Upper lobe of left lung (tissue), 6 donors: ENCODE data around the gene ZNF221. TPM values are rescaled to one million over a fixed set of nuclear protein-coding genes. Genes with fewer than 3 reads are reported as not detected.

Experiments
- ATAC-seq, 2 donors: fragments of 200-7000 bp; cut with Tn5 transposase; one replicate each; pipeline ENCODE4 v1.9.1; 2022; ENCODE audit warnings: mild to moderate bottlenecking in 2 of 2, moderate library complexity in 2 of 2; ENCODE audit not compliant: low FRiP score in 2 of 2
- DNase-seq, 2 donors: peaks; one replicate each; pipeline ENCODE4 v3.0.0-alpha.2; 2019 to 2020
- H3K27ac ChIP-seq, 4 donors: fragments of 200-600 bp; sonication (generic); one replicate each; pipeline ENCODE4 v1.5.1; 2016 to 2019
- H3K27me3 ChIP-seq, 4 donors: fragments of 200-600 bp; sonication (generic); one replicate each; pipeline ENCODE4 v1.5.1; 2017 to 2019
- H3K36me3 ChIP-seq, 4 donors: fragments of 200-600 bp; sonication (generic); one replicate each; pipeline ENCODE4 v1.5.1; 2016 to 2019
- H3K4me1 ChIP-seq, 4 donors: fragments of 200-600 bp; sonication (generic); one replicate each; pipeline ENCODE4 v1.5.1; 2018 to 2019
- H3K4me3 ChIP-seq, 4 donors: fragments of 200-600 bp; sonication (generic); one replicate each; pipeline ENCODE4 v1.5.1; 2017 to 2019; ENCODE audit warnings: mild to moderate bottlenecking in 2 of 4, moderate library complexity in 1 of 4
- H3K9me3 ChIP-seq, 4 donors: fragments of 200-600 bp; sonication (generic); one replicate each; pipeline ENCODE4 v1.5.1; 2018 to 2019
- CTCF ChIP-seq, 6 experiments: fragments of 450-650 bp in 4 of 6; fragments of 200-600 bp in 2 of 6; sonication (generic) in 2 of 6; IDR thresholded peaks; one replicate each; pipeline ENCODE4 v1.5.1; 2016 to 2019; ENCODE audit warnings: antibody characterized with exemption in 6 of 6
- EP300 ChIP-seq, 4 donors: sonication (generic); formaldehyde crosslinking; IDR thresholded peaks; one replicate each; pipeline ENCODE4 v1.5.1; 2017; ENCODE audit warnings: antibody characterized with exemption in 4 of 4, control low read depth in 2 of 4
- POLR2A ChIP-seq, 4 donors: fragments of 450-650 bp; IDR thresholded peaks; one replicate each; pipeline ENCODE4 v1.5.1; 2016 to 2017; ENCODE audit warnings: antibody characterized with exemption in 4 of 4, mild to moderate bottlenecking in 2 of 4
- POLR2AphosphoS5 ChIP-seq, 2 donors: sonication (generic); formaldehyde crosslinking; IDR thresholded peaks; one replicate each; pipeline ENCODE4 v1.5.1; 2017; ENCODE audit warnings: antibody characterized with exemption in 2 of 2
- WGBS, 2 donors: methylation state at CpG; one replicate each; pipeline ENCODE4 v1.1.5; 2017 to 2018; 5-methylcytosine and 5-hydroxymethylcytosine counted together
- total RNA-seq, 6 donors: library from RNA; depleted of rRNA in 4 of 6; stranded (reverse); fragments of >200 nt in 4 of 6; gene quantifications; one replicate each; pipeline versions ENCODE4 v1.1.0 to v1.2.1, GENCODE V29; 2016 to 2021
- donor health status: DM: no; HTN: no; CAD: no; lungs with moderate emphysema.
- donor health status: DM: no; HTN: yes; CAD: no; lungs with severe emphysema.

The ZNF221 gene
- total RNA-seq, 6 donors from 2014 or later, result 1.4 to 16.8 (median 3.5) TPM

DNA sequence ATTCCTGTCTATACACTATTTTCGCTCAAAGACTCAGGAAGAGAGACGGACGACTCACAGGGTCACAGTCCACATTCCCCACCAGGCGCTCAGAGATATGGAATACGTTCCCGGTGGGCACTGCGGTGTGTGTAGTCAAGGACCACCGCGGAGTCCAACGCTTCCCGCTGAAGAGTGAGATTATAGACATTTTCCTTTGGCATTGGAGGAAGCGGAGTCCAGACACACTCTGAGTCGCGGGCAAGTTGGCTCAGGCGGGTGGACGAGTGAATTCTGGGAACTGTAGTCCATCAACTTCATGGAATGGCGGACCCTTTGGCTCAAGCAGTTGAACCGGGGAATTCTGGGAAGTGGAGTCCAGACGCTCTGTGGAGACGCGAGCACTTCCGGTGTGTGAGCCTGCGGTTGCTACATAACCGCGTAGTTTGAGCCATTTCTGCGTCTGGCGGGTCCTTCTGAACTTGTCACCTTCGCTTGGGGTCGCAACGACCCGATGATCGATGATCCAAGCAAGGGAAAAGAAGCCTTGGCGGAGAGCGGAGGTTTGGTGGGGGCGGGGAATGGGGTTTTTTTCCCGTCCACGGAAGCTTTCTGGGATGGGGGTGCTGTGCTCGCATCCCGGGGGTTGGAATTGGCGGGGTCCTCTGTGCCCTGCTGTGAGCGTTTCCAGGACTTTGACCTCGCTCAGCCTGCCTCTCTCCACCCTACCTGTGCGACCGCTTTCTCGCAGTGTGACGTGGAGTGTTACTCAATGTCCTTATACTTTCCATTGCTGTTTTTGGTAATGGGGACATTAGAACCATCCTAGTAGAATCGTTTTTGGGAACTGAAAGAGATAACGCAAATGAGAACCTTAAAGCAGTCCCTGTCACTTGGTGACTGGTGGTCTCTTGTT lies 51.8 kb downstream of the ZNF221 start, which contains the start of gene ZNF230:
Gene ZNF230 (plus strand): TSS at position 392 of the 895 bp plus-strand sequence. CDS start 4,122 bp downstream, outside the sequence.
- WGBS, 2 donors, result 0 to 1% methylated on average over 29 to 48 of the region's 48 CpGs
- peaks cover 10 to 16% (median 12%) of the 10 kb centered on the region in 4 donors for H3K4me1 ChIP-seq
- peak within 1 kb of the TSS; percentile 70 to 90 (median 87) for H3K27ac ChIP-seq
- H3K27me3 ChIP-seq, result no peaks in the 10 kb centered on the region
- DNase-seq (peak; percentile 24 to 96), ATAC-seq (peak; percentile 99 to 100)
- TF ChIP-seq POLR2A (IDR thresholded peaks at IDR 0.05), result peak in 1 of 4 donors; percentile 50
- TF ChIP-seq POLR2AphosphoS5 (IDR thresholded peaks at IDR 0.05), result peak; percentile 82 to 85
- TF ChIP-seq CTCF (IDR thresholded peaks at IDR 0.05), result peak in 1 of 6 experiments; percentile 7
- TF ChIP-seq EP300 (IDR thresholded peaks at IDR 0.05), result no peak
- peak within 1 kb of the TSS; percentile 78 to 96 (median 87) for H3K4me3 ChIP-seq
- peaks cover 2 to 13% (median 10%) of the 10 kb centered on the region in 4 donors for H3K36me3 ChIP-seq
- H3K9me3 ChIP-seq, result peaks cover 6 to 30% (median 21%) of the 10 kb centered on the region in 4 donors

DNA sequence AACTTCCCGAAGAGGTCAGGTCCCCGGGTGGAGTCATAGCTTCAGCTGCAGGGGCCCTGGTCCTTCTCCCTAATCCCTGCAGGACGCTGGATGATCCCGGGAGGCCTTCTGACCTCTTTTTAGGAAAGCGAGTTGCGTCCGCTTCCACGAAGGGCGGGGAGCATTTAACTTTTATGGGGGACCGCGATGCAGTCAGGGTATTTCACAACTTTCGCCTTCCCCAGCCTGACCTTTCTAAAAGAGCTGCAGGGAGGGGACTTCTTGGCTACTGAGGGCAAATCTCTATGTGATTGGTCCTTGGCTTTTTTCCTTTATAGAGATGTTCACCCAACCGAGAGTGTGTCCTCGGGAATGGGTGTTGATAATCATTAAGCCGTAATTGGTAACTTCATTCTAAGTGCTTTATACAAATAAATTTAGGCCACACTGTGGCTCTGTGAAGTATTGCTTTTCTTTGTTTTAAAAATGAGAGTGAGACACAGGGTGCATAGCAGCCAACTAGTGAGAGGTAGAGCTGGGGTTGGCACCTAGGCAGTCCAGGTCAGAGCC lies 52.5 kb downstream of the ZNF221 start:
- H3K27ac ChIP-seq, result peak overlapping the region in 3 of 4 donors; percentile 86 to 90 (median 88)
- peaks cover 9 to 21% (median 17%) of the 10 kb centered on the region in 4 donors for H3K36me3 ChIP-seq
- WGBS, 2 donors, result 7% methylated on average over 12 to 15 of the region's 15 CpGs
- H3K27me3 ChIP-seq, result no peaks in the 10 kb centered on the region
- H3K4me3 ChIP-seq, result peak overlapping the region; percentile 78 to 96 (median 87)
- ATAC-seq, result peak; percentile 14 to 28
- peaks cover 10 to 16% (median 12%) of the 10 kb centered on the region in 4 donors for H3K4me1 ChIP-seq
- TF ChIP-seq POLR2AphosphoS5 (IDR thresholded peaks at IDR 0.05), result no peak
- TF ChIP-seq POLR2A (IDR thresholded peaks at IDR 0.05), result no peak
- no peak for TF ChIP-seq EP300 (IDR thresholded peaks at IDR 0.05)
- TF ChIP-seq CTCF (IDR thresholded peaks at IDR 0.05), result no peak
- DNase-seq, result no peak
- peaks cover 6 to 30% (median 26%) of the 10 kb centered on the region in 4 donors for H3K9me3 ChIP-seq

DNA sequence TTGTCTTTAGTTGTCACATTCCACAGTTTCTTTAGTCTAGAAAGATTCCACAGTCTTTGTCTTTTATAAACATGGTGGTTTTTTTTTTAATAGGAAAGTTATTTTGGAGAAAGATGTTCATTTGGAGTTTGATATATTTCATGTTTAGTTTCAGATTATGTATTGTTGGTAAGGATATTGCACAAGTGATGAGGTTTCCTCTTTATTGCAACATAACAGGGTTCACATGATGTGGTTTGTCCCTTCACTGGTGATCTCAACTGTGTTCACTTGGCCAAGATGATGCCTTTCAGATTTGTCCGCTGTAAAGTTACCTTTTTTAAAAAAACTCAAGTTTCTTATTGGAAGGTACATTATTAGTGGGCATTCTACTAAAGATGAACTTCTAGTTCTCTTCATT lies 54.9 kb downstream of the ZNF221 start:
- no peak for DNase-seq
- peaks cover 30 to 53% (median 44%) of the 10 kb centered on the region in 4 donors for H3K9me3 ChIP-seq
- no peaks in the 10 kb centered on the region for H3K27me3 ChIP-seq
- peak overlapping the region in 1 of 4 donors; percentile 7 for H3K27ac ChIP-seq
- H3K4me3 ChIP-seq, result no peak overlapping the region
- H3K36me3 ChIP-seq, result peaks cover 34 to 45% (median 41%) of the 10 kb centered on the region in 4 donors
- 67 to 76% methylated on average over 1 of the region's 1 CpG for WGBS, 2 donors
- peaks cover 10 to 16% (median 12%) of the 10 kb centered on the region in 4 donors for H3K4me1 ChIP-seq
- no peak for ATAC-seq
- peak in 1 of 2 donors; percentile 21 for TF ChIP-seq POLR2AphosphoS5 (IDR thresholded peaks at IDR 0.05)
- TF ChIP-seq CTCF (IDR thresholded peaks at IDR 0.05), result no peak

GRCh38 chr19:44007473-44007872 lies 56.4 kb downstream of the ZNF221 start:
- H3K36me3 ChIP-seq, result peaks cover 37 to 55% (median 53%) of the 10 kb centered on the region in 4 donors
- H3K9me3 ChIP-seq, result peaks cover 42 to 67% (median 59%) of the 10 kb centered on the region in 4 donors
- H3K27me3 ChIP-seq, result no peaks in the 10 kb centered on the region
- TF ChIP-seq CTCF (IDR thresholded peaks at IDR 0.05) (no peak), POLR2A (IDR thresholded peaks at IDR 0.05) (no peak), POLR2AphosphoS5 (IDR thresholded peaks at IDR 0.05) (no peak)
- no peak for ATAC-seq
- H3K27ac ChIP-seq, result no peak overlapping the region
- peaks cover 6 to 10% (median 8%) of the 10 kb centered on the region in 4 donors for H3K4me1 ChIP-seq
- DNase-seq, result no peak
- H3K4me3 ChIP-seq, result no peak overlapping the region
- 94 to 98% methylated on average over 6 of the region's 6 CpGs for WGBS, 2 donors
